ENCODE measurements around the gene SRMS.

GRCh38 chr20:63595416-63596127 is 48.0 kb upstream of the SRMS start:
- TF ChIP-seq CREB1 (IDR thresholded peaks at IDR 0.05; ENCODE audit: low read depth) (no peak), MAX (IDR thresholded peaks at IDR 0.05) (no peak), CEBPB (IDR thresholded peaks at IDR 0.05) (no peak), YY1 (IDR thresholded peaks at IDR 0.05; ENCODE audit: low read depth) (no peak), FOXM1 (IDR thresholded peaks at IDR 0.05; ENCODE audit: borderline replicate concordance, low read depth) (no peak)
- TF ChIP-seq, protein P1, sequence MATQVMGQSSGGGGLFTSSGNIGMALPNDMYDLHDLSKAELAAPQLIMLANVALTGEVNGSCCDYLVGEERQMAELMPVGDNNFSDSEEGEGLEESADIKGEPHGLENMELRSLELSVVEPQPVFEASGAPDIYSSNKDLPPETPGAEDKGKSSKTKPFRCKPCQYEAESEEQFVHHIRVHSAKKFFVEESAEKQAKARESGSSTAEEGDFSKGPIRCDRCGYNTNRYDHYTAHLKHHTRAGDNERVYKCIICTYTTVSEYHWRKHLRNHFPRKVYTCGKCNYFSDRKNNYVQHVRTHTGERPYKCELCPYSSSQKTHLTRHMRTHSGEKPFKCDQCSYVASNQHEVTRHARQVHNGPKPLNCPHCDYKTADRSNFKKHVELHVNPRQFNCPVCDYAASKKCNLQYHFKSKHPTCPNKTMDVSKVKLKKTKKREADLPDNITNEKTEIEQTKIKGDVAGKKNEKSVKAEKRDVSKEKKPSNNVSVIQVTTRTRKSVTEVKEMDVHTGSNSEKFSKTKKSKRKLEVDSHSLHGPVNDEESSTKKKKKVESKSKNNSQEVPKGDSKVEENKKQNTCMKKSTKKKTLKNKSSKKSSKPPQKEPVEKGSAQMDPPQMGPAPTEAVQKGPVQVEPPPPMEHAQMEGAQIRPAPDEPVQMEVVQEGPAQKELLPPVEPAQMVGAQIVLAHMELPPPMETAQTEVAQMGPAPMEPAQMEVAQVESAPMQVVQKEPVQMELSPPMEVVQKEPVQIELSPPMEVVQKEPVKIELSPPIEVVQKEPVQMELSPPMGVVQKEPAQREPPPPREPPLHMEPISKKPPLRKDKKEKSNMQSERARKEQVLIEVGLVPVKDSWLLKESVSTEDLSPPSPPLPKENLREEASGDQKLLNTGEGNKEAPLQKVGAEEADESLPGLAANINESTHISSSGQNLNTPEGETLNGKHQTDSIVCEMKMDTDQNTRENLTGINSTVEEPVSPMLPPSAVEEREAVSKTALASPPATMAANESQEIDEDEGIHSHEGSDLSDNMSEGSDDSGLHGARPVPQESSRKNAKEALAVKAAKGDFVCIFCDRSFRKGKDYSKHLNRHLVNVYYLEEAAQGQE (IDR thresholded peaks at IDR 0.05; ENCODE audit: low read depth) = no peak

Measured in Ishikawa (cell line).